Tibial nerve (tissue), 4 donors: ENCODE measurements around the gene CCDC88B.

Experiments
- CTCF ChIP-seq, 5 experiments: fragments of 200-600 bp in 3 of 5; fragments of 450-650 bp in 2 of 5; sonication (generic) in 3 of 5; IDR thresholded peaks; one replicate each; pipeline ENCODE4 v1.5.1; 2016 to 2019; ENCODE audit warnings: antibody characterized with exemption in 5 of 5, mild to moderate bottlenecking in 3 of 5, moderate library complexity in 2 of 5
- EP300 ChIP-seq, 2 donors: sonication (generic); formaldehyde crosslinking; IDR thresholded peaks; one replicate each; pipeline ENCODE4 v1.6.1; 2017; ENCODE audit warnings: antibody characterized with exemption in 2 of 2, mild to moderate bottlenecking in 1 of 2
- POLR2A ChIP-seq, 2 donors: fragments of 450-650 bp; IDR thresholded peaks; one replicate each; pipeline ENCODE4 v1.6.1; 2017; ENCODE audit warnings: antibody characterized with exemption in 2 of 2, mild to moderate bottlenecking in 2 of 2, moderate library complexity in 2 of 2

DNA sequence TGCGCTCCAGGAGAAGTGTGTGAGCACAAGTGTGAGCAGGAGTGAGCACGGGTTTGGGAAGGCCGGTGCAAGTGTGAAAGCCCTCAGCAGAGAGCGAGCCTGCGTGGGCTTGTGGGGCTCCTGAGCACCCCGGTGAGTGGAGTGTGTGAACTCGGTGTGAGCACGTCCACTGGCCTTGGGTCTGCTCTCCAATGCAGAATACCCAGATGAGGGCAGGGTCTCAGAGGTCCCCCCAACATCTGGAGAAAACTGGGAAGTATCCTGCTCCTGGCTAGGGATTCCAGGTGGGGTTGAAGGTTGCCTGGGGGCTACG, 33.5 kb upstream of the CCDC88B start:
- TF ChIP-seq EP300 (IDR thresholded peaks at IDR 0.05) (no peak), CTCF (IDR thresholded peaks at IDR 0.05) (no peak), POLR2A (IDR thresholded peaks at IDR 0.05) (no peak)
